CD4-positive, alpha-beta T cell treated with Interleukin-2 at 100 ng/mL for 4 hours (primary cell): ENCODE results near the gene COL5A1.
"Not testable (repeated sequence)": the region's sequence is repeated elsewhere in the genome, so short reads cannot be mapped to it uniquely, and the experiment has no call there.

ENCODE experiments used
- DNase-seq: peaks from one replicate; pipeline ENCODE4 v3.0.0-alpha.2; 2020; ENCODE audit warnings: low spot score

COL5A1 gene

DNA sequence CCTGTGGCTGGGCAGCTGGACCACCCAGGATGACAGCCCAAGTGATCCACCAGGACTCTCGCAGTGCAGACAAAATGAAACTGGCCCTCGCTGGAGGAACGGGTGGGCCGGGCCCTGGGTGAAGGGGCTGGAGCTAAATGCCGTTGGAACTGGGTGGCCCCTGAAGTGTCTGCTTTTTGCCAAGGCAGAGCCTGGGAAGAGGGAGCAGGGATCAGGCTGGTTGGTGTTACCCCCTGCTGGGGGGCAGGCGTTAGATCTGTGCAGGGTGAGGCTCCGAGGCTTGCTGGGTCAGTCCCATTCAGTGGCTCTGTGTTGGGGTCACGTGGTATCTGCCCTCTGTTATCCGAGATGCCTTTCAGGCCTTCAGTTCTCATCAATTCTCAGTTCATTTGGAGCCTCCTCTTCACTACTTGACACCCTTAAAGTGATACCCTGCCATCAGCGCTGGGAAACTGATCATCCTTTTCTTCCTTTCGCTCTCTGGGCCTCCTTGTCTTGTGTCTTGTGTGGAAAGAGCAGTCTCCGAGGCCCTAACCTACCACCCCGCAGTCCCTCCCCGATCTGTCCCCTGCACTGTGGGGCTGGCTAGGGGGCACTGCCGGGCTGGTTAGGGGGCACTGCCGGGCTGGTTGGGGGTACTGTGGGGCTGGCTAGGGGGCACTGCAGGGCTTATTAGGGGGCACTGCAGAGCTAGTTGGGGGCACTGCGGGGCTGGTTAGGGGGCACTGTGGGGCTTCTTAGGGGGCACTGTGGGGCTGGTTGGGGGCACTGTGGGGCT is 37.3 kb downstream of the COL5A1 start:
- no peak for DNase-seq

DNA sequence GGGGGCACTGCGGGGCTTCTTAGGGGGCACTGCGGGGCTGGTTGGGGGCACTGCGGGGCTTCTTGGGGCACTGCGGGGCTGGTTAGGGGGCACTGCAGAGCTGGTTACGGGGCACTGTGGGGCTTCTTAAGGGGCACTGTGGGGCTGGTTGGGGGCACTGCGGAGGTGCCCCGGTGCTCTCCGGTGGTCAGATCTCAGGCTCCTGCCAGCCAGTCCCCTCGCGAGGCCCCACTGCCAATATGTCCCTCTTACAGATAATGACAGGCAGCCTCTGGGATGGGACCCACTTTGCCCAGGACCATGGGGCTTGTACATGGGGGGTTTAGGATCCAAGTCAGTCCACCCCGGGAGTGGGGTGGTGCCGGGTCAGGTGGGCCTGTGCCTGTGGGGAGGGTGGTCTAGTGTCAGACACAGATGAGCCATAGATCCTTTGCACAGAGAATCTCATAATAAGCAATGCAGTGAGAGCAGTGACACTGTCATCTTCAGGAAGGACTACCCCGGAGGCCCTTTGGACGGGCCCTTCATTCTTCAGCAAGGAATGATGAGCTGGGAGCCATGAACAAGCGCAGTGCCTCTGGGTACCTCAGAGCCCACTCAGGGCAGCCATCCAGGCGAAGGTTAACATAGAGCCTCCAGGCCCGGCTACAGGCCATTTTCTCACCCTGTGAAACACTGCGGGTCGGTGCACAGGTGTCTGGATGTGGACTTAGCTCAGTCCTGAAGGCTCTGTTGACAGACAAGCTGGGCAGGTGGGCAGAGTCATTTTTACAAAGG is 38.2 kb downstream of the COL5A1 start:
- no peak for DNase-seq

GRCh38 chr9:134680393-134681060 is 38.9 kb downstream of the COL5A1 start:
- no peak for DNase-seq

DNA sequence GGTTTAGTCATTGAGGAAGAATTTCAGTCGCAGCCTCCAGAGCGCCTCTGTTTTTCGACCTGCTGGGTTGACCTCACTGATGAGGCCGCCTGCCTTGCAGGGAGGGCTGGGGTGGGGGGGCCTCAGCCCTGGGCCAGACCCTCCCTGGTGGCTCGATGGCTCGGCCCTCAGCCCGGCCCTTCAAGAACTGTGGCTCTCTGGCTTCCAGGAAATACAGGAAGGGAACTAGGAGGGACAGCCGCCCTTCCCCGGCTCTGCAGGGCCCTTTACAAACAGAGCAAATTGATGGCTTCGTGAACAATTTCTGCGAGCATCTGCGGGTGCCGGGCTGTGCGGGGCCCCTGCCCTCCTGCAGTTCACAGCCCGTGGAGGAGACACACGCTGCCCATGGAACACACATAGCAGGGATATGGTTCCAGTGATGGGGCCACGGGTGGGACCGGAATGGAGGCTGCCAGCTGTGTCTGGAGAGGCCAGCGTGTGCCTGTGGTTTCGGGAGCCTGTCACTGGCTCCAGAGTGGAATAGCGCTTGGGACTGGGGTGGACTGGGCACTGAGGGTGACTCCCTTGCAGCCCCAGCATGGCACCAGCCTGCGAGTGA is 39.6 kb downstream of the COL5A1 start:
- DNase-seq: no peak

DNA sequence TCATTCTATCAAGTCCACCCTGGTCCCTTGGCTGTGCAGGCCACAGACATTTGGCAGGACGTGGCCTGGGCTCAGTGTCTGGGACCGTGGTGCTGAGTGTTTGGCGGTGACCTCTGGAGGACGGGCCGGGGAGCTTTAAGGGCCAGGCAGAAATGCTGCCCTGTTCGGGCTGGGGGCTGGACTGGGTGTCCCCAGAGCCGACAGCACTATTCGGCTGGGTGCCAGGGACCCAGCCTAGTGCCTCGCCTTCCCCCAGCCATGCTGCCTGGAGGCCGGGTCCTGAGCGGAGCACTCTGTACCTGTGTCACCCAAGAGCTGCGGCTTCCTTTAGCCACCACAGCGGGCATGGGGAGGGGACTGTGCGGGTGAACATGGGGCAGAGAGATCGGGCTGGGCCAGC is 40.4 kb downstream of the COL5A1 start:
- no peak for DNase-seq

GRCh38 chr9:134682651-134683364 is 41.2 kb downstream of the COL5A1 start:
- DNase-seq: no peak

DNA sequence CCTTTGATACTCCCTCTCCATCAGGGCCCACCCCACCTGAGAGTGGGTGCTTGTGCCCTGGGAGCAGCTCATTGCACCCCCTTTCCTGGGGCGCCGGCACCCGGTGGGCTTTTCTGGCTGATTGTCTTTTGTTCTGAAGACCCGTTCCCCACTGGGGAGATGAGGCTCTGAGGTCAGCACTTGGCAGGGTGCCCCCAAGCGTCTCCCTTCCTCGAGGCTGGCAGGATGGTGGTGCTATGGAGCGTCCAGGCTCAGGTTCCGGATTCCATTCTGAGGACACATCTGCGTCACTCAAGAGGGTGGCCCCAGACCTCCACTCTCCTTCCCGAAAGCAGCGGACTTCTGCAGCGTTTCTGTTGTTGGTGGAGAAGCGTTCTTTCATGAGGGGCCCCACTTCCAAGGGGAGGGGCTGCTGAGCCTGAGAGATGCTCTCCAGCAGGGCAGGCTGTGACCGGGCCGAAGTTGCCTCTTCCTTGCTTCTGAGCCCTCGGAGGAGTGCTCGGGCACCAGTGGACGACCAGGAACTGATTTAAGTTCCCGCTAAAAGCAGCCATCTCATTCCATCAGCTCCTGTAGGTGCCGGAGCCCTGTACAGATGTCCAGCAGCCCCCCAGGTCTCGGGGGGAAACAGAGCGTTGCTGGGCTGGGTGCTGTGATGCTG is 42.2 kb downstream of the COL5A1 start:
- no peak for DNase-seq

DNA sequence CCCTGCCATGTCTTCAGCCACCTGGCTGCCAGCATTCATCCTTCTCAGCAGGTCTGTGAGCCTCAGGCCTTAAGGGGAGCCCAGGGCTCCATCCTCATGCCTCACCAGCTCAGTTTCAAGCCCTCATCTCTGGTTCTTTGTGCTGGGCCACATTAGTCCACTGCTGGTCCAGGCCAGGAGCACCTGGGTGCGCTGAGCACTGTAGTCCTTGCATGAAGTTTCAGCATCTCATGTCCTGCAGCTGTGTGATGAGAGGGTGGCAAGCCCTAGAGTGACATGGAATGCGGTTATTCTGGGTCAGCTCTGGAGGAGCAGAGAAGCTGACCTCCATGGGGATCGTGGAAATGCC is 42.7 kb downstream of the COL5A1 start:
- DNase-seq: no peak

DNA sequence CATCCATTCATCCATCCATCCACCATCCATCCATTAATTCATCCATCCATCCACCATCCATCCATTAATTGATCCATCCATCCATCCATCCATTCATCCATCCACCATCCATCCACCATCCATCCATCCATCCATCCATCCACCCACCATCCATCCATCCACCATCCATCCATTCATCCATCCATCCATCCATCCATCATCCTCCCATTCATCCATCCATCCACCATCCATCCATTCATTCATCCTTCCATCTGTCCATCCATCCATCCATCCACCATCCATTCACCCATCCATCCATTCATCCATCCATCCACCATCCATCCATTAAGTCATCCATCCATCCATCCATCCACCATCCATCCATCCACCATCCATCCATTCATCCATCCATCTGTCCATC is 43.3 kb downstream of the COL5A1 start:
- DNase-seq: not testable (repeated sequence)

DNA sequence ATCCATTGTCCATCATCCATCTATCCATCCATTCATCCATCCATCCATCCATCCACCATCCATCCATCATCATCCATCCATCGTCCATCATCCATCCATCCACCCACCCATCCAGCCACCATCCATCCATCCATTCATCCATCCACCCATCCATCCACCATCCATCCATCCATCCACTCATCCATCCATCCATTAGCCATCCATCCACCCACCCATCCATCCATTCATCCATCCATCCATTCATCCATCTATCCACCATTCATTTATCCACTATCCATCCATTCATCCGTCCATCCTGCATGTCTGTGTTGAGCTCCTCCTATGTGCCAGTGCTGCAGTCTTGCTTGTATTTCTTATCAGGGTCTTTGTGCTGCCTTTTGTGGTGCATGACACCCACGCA is 44.2 kb downstream of the COL5A1 start:
- no peak for DNase-seq

DNA sequence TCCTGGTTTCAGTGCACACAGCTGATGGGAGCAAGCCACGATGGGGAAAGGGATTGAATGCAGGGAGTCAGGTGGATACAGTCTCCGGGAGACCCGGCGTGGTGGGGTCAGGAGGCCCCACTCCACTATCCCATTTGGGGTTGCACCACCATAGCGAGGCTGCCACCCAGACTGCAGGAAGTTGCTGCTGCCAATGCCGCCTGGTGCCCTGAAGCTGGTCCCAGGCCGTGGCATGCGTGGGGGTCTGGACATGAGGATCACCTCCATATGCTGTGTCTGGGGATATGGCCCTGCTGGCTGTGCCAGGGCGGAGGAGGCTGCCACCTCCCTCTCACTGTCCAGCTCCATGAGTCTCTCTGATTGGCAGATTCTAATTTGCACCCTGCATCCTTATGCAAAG is 45.3 kb downstream of the COL5A1 start:
- DNase-seq: no peak

DNA sequence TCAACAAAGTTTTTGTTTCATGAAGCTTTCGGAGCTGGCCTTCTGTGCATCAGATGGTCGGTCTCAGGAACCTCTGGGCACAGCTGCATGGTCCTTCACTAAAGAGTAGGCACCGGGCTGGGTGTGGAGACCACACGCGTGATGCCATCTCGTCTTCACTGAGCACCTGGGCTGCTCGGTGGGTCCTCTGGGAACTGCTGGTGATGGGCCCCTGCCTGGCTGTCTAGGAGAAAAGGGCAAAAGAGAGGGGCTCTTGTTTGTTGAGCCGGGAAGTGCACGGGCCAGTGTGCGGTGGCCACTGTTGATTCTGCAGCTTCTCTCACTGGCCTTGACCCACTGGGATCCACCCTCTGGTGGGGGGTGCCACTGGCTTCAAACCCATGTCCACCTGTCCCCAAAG is 46.0 kb downstream of the COL5A1 start:
- DNase-seq: no peak

DNA sequence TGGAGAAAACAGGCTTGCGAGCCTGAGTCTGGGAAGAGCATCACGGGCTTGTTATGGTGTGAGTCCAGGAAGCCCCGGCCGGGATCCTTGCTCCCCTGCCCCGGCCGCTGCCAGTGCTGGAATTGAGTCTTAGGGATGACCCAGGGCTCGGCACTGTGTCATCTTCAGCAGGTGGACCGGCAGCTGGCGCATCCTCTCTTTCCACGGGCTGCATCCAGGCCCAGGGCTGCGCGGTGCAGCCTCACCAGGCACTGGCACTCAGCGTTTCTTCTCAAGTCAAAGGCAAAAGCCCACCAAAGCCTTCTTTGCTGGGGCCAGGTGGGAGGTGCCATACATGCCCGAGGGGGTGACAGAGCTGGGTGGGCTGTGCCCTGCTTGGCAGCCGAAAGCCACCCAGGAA is 46.6 kb downstream of the COL5A1 start:
- DNase-seq: no peak

- no peak for DNase-seq
Observed at GRCh38 chr9:134688661-134689320, 47.2 kb downstream of the COL5A1 start.

GRCh38 chr9:134689321-134690181 is 47.9 kb downstream of the COL5A1 start:
- DNase-seq: no peak

- no peak for DNase-seq
Observed at GRCh38 chr9:134690301-134690751, 48.7 kb downstream of the COL5A1 start.

- DNase-seq: no peak
Observed at GRCh38 chr9:134690946-134691694, 49.5 kb downstream of the COL5A1 start.

DNA sequence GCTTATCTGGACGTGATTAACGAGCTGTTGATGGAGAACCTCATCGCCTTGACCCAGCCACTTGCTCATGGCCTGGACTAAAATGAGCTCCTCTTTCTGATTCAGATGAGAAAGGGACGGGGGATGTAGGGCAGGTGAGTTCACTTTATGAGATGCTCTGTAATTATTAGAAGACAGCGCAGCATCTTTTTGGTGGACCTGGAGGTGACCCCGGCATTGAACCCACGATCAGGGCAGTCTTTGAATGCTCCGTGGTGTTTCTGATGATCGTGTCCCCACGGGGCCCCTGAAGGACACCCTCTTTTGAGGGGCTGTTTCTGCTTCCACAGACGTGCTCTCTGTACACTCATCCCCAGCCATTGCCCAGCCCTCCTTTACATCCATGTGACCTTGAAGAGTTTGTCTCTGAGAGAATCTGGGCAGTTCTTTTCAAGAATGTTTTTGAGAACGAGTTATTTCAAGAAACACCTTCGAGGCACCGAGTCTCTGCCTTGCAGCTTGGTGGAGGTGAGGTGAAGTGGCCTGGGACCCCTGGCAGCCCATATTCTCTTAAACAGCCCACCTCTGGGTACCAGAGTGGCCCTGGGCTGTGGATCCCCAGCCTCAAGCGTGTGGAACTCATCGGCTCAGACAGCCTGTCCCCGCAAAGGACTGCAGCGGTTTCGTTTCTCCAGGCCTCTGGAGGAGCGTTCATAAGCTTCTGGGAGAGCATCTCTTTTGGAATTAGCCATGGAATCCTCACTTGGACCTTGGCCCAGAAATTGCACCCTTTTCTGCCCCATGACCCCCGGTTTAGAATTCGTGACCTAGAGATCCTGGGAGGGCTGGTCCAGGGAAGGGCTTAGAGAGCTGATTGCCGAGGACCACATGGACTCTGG is 50.3 kb downstream of the COL5A1 start:
- no peak for DNase-seq
